ENCODE measurements around the gene TTLL6. TPM values are rescaled to one million over a fixed set of nuclear protein-coding genes. Genes with fewer than 3 reads are reported as not detected.

Gene TTLL6
- total RNA-seq, 1 experiment from 2014 or later = 0.34 TPM

DNA sequence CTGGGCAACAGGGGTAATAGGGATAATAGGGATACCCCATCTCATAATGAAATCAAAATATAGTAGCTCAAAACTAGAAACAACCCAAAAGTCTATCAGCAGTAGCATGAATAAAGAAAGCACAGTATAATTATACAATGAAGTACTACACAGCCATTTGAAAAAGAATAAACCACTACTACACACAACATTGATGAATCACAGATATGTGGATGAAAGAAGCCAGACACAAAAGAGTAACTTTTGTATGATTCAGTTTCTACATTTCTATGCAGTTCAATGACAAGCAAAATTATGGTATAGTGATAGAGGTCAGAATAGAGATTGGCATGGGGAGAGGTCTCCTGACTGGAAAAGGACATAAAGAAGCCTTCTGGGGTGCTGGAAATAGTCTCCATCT, 85.7 kb downstream of the TTLL6 start:
- in situ Hi-C loops (cut with HindIII; ENCODE audit: low pct_unique_long_range_greater_than_20kb, low sequenced_read_pairs) = loop anchor here (10.0 kb wide), 1 partner anchor 73 kb away; no protein-coding TSS in a partner anchor
- DNase-seq (ENCODE audit: low read depth) = no peak

DNA sequence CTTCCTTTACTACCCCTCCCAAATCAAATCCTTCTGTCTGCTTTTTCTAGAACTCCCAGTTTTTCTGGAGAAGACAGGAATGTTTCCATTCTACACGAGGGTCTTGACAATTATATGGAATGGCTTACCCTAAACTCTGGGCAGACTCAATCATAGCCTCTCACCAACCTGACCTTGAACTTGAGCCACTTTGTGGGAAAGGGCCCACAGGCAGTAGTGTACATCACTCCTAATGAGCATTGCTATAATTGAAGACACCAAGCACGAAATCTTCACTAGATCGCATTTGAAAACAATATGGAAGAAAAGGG, 86.8 kb downstream of the TTLL6 start:
- no peak for DNase-seq (ENCODE audit: low read depth)
- in situ Hi-C loops (cut with HindIII; ENCODE audit: low pct_unique_long_range_greater_than_20kb, low sequenced_read_pairs) = loop anchor here (10.0 kb wide), 1 partner anchor 75 kb away; no protein-coding TSS in a partner anchor

DNA sequence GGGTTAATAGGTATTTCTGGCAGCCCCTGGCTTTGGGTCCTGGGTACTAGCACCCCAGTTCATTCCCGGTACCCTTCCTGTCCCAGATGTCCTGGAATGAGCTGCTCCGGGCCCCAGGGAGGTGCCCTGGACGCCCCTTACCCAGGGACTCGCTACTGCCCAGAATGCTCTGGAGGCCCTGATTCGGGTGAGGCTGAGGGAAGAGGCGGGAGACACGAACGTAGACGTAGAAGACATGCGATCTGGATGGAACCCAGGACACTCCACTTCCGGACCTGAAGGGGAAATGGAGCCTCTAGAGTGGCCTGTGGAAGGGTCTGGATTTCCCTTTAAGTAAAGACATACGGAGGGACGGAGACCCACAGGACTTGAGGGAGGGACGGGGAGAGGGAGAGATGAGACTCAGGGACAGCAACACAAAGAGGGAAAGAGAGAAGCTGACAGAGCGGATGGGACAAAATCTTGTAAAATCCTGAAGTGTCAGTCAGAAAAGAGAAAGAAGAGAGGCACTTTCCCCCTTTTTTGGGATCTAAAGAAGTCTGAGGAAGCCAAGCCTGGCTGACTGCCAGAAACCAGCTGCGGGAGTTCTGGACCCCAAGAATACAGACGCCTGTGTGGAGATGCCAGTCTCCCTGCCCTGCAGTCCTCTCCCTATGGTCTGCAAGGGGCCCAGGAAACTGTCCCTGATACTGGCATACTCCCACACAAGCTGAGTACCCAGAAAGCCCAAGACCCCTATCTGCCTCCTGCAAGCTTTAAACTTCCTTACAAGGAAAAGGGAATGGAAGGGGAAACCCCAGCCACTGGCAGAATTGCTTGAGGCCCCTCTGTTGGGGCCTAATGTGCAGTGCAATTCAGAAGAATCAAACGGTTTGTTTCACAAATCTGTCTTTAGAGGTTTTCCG, 87.4 kb downstream of the TTLL6 start:
- in situ Hi-C loops (cut with HindIII; ENCODE audit: low pct_unique_long_range_greater_than_20kb, low sequenced_read_pairs) = loop anchor here (10.0 kb wide), 1 partner anchor 75 kb away; no protein-coding TSS in a partner anchor
- DNase-seq (ENCODE audit: low read depth) = no peak

DNA sequence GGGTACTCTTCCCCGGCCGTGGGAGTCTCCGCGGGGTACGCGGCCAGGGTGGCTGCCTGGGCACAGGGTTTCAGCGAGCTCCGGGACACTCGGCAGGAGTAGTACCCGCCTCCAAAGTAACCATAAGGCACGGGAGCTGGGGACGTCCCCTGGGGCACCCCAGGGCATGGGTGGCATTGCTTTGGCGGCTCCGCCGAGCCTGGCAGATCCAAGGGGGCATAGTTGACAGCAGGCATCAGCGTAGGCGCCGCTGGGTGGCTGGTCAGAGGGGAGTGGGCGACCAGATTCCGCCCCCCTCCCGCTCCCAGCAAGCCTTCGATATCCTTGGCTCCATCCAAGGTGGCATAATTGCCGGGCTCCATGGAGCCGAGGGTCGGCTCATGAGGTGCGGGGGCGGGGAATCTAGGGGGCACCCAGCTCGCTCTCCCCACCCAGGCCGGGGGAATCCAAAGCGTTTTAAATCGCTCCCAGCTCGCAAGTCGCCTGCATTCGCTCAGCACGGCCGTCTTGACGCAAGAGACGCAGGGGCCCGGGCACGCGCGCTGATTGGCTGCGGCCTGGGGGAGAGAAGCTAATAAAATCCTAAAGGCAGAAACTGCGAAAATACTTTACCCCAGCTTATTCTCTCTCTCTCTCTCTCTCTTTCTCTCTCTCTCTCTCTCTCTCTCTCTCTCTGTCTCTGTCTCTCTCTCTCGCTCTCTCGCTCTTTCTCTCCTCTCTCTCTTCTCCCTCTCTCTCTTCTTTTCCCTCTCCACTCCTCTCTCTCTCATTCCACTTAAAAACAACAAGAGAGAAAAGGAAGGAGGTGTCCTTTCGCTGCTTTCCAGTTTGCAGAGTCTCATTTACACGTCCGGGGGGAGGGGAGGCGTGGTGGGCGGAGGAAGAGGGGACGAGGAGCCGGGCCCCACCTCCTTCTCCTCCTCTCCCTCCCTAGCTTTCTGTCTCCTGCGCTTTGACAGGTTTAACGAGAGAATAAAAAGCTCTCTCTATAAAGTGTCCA, 88.5 kb downstream of the TTLL6 start, which contains the start of gene HOXB13:
Gene HOXB13 (minus strand): TSS at position 519 of the 1,000 bp plus-strand sequence. CDS start 157 bp downstream, at position 362.
- in situ Hi-C loops (cut with HindIII; ENCODE audit: low pct_unique_long_range_greater_than_20kb, low sequenced_read_pairs) = no loop called here
- peak; percentile 74 for DNase-seq (ENCODE audit: low read depth)

DNA sequence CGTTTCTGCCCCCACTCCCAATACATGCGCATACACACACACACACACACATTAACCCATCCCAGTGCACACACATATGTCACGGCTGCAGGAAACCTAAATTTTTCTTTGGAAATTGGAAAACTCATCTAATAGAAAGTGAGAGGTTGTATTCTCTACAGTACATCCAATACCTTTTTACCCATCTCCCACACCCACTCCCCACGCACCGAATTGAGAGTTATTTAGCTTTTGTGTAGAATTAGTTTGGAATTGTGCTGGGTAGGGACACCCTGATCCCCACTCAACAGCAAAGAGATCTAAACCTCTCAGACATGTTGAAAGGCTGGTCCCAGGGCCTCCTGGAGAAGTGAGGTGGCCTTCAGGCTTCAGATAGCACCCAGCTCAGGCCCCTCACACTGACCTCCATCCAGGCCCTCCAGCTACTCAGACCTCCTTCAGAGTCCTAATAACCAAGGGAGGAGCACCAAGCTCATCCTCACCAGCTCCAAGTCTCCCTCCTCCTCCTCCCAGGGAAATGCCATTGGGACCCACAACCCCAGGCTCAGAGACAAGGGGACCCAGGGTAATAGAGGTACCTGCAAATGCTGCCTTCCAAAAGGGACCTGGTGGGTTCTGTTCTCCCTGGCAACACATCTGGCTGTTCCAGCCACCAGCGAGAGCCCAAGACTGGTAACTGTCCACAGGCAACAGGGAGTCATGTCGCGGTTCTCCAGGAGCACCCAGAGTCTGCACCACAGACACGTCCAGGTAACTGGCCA, 89.4 kb downstream of the TTLL6 start:
- DNase-seq (ENCODE audit: low read depth) = no peak
- in situ Hi-C loops (cut with HindIII; ENCODE audit: low pct_unique_long_range_greater_than_20kb, low sequenced_read_pairs) = no loop called here

DNA sequence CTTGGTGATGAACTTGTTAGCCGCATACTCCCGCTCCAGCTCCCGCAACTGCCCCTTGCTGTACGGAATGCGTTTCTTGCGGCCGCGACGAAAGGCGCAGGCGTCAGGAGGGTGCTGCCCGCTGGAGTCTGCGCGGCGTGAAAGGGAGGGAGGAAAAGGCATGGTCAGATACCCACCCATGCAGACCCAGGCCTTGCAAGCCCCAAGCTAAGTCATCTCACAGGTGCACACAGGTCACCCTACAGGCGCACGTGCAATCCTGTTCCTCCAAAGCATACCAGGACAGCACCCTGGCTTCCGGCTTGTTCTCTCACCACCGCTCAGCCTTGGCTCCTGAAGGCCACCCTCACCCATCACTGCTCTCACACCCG, 90.1 kb downstream of the TTLL6 start:
- DNase-seq (ENCODE audit: low read depth) = no peak
- in situ Hi-C loops (cut with HindIII; ENCODE audit: low pct_unique_long_range_greater_than_20kb, low sequenced_read_pairs) = no loop called here

DNA sequence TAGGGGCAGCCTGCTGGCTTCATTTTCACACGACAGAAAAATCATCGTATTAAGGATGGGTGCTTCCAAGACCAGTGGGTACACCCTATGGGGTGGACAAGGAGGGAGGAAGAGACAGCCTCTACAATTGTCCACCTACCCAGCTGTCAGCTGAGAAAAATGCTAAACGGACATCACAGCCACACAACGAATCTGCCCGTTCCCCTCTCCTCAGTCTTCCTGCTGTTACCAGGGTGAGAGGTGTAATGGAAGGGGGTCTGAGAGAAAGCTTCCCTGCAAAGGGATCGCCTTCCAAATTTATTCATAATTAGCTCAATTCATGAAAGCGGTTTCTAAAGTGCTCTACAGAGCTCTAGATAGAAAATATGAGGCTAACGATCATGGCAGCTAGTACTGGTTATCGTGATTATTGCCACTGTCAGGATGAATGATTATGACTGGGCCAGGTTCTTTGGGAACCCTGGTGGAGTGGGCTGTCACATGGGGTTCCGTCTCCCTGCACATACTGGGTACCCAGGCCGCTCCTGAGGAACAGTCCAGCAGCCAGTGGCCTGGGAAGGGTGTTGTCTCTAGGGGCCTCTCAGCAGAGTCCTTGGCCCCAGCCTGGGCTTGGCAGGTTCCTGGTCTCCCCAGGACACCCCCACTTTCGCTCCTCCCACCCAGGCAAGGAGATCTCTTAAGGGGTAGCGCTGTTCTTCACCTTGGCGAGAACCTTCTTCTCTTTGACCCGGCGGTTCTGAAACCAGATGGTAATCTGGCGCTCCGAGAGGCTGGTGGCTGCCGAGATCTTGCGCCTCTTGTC, 90.7 kb downstream of the TTLL6 start:
- no peak for DNase-seq (ENCODE audit: low read depth)
- in situ Hi-C loops (cut with HindIII; ENCODE audit: low pct_unique_long_range_greater_than_20kb, low sequenced_read_pairs) = no loop called here

DNA sequence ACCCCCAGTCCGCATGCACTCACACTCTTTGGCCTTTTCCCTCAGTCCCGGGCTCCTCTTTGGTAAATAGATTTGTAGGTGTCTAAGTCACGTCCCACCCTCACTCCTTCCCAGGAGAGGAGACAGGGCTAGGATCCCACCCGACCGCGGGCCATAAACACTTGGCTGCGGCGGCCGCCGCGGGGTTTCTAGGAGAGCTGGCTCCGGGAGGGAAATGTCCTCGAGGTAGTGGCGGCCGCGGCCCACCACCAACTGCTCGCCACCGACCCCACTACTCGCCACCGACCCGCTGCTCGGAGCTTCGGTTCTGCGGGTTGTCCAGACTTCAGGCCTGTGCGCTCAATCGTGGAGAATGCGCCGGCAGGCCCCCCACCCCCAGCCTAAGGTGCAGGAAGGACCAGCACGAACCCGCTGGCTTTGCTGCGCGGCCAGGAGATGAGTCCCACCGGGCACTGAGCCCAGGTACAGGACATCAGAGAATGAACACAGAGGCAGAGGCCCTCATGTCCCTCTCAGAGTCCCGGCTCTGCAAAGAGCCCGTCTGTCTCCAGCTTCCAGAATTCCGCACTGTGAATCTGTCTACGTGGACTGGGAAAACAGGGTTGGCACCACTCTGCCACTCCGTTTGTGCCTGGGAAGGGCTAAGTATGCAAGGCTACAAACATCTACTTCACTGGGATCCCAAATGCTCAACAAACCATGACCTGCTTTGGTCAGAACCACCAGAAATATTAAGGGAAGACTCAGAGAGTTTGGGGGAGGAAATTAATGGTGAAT, 91.6 kb downstream of the TTLL6 start:
- no peak for DNase-seq (ENCODE audit: low read depth)
- in situ Hi-C loops (cut with HindIII; ENCODE audit: low pct_unique_long_range_greater_than_20kb, low sequenced_read_pairs) = no loop called here

DNA sequence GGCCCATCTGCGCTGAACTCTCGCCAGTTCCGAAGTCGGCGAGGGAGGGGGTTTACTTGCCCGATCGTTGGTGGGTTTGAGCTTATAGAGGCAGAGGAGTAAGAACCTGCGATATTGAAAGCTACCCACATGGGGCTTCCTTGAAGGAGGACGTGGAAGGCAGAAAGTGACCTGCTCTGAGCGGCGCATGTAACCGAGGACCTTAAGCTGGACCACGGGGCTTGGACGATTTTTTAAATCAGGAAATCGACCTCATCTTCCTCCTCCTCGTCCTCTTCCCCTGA, 92.1 kb downstream of the TTLL6 start:
- no peak for DNase-seq (ENCODE audit: low read depth)
- in situ Hi-C loops (cut with HindIII; ENCODE audit: low pct_unique_long_range_greater_than_20kb, low sequenced_read_pairs) = no loop called here

DNA sequence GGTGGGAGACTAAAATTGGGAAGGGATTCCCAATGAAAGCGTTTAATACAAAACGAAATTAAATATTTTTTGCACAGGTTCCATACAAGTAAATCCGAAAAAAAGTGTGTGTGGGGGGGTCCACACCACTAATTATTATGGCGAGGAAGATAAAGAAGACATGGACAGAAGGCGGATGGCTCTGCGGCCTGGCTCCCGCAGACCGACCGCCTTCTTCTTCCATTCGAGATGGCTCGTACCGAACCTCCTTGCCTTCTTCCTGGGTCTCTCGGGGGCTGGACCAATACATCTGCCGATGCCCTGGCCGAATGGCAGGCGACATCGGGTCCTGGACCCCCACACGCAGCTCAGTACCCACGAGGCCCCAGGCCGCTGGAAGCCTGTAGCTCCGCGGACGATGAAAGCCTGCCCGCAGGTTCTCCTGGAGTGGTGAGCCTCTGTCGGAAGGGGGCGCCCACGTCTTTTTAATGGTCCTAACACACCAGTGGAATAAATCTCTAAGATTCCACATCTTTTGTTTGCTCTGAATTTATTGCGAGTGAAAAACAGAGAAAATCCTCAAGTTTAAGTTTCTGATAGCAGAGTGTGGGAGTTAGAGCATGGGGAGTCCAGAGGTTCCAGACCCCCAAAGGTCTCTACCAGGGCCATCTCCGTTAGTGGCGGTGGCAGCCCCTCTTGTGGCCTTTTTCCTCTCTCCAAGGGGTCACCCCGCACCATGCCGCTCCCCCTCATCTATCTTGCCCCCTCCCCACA, 92.6 kb downstream of the TTLL6 start:
- in situ Hi-C loops (cut with HindIII; ENCODE audit: low pct_unique_long_range_greater_than_20kb, low sequenced_read_pairs) = no loop called here
- peak; percentile 35 for DNase-seq (ENCODE audit: low read depth)

DNA sequence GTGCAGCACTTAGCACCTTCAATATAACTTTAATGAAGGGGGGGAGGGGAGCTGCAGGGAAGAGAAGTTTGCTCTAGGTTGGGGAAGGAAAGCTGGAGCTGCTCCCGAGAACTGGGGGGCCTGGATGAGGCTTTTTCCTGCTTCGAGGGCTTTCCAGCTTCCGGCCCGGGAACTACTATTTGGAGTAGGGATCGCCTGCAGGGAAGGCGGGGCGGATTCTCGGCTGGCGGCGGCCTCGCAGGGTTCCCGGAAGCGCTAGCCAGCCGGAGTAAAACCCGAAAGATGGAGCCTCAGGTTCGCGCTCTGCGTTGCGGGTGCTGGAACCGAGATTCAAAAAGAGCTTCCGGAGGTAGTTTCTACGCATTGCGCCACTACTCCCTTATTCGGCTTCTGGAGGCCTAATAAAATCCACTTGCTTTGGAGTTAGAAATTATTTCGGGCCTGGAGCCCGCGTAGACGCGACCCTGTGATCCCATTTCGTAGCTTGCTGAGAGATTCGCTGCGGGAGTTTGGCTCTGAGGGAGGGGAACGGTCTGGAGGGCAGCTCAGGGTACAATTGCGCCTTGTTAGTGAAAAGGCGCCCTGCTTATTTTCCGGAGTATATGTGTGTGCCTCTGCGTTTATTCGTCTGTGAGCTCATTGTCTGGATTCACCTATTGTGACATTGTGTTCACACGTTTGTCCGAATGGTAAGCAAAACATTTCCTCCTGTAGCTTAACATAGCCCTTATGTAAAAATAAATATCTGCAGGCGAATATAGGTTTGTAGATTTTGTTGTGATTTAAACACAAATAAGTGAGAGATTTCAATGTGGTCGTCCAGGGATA, 93.4 kb downstream of the TTLL6 start:
- DNase-seq (ENCODE audit: low read depth) = no peak
- in situ Hi-C loops (cut with HindIII; ENCODE audit: low pct_unique_long_range_greater_than_20kb, low sequenced_read_pairs) = no loop called here

DNA sequence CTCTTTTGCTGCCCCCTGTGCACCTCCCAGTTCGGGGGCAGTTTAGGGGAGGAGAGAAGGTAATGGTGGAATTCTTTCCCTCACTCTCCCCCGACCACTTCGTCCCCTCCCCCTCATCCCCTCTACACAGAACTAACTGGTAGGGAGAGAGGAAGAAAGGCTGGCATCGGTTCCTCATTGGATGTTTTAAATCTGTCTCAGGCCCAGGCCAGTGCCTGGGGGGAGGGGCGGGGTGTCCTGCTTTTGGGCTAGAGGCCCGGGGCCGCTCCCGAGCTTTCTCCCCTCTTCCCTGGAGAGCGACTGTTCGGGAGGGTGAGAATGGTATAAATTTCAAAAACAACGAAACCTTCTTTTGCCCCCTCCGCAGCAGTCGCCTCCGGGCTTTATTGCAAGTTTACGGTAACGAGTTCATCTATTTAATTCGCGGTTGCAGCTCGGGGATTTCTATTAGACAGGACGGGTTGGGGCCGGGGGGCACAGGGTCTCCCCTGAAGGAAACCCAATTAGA, 94.1 kb downstream of the TTLL6 start, which contains the start of gene PRAC2:
Gene PRAC2 (plus strand): TSS at position 271 of the 508 bp plus-strand sequence. CDS start 1,226 bp downstream, outside the sequence.
- in situ Hi-C loops (cut with HindIII; ENCODE audit: low pct_unique_long_range_greater_than_20kb, low sequenced_read_pairs) = no loop called here
- DNase-seq (ENCODE audit: low read depth) = no peak

DNA sequence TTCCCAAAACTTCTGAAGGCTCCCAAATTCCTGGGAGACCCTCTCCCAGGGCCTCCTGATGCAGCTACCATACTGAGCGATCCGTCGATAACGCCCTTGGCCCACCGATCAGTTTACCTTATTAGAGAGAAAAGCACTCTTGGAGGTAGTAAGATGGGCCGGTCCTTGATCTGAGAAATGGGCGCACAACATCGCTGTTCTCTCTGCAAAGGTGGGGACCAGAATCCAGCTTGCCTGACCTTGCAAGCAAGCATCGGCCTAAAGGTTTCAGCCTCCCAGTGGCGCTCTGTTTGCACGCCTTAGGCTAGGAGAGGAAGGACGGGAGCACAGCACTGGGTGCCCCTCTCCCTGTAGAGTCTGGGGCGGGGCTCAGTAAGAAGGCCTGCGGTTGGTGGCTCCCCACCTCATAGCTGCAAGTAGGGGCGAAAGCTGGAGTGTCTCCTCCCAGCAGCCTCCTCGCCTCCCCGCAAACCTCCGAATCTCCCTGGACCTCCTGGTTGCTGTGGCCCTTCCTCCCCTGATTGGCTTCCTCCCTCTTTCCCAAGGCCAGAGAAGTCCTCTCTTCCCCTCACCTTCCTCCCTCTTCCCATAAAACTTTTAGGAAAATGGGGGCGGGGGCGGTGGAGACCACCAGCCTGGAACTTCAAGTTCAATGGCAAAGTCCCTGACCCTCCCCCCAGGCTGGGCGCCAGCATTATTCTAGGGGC, 94.7 kb downstream of the TTLL6 start, which contains the start of gene PRAC1:
Gene PRAC1 (minus strand): TSS at position 318 of the 707 bp plus-strand sequence. CDS start 126 bp downstream, at position 192.
- no peak for DNase-seq (ENCODE audit: low read depth)
- in situ Hi-C loops (cut with HindIII; ENCODE audit: low pct_unique_long_range_greater_than_20kb, low sequenced_read_pairs) = no loop called here

DNA sequence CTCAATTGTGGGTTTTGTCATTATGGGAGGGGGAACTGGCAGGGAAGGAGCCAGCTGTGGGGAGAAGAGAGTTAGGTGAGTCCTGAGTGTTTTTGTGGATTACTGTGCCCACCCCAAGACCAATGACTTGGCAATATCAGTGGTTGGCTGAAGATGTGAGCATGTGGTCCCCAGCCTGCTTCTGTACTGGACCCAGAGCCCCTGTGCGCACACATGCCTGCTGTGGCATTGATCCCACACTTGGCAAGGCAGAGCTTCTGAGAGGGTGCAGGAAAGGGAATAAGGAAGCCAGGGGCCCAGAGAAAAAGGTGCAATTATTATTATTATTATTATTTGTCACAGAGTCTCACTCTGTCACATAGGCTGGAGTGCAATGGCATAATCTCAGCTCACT, 96.0 kb downstream of the TTLL6 start:
- no peak for DNase-seq (ENCODE audit: low read depth)
- in situ Hi-C loops (cut with HindIII; ENCODE audit: low pct_unique_long_range_greater_than_20kb, low sequenced_read_pairs) = no loop called here

Measured in Caki2 (cell line).